HG03045 (cell line): ENCODE data around the gene FAM53B.
"Not testable (repeated sequence)": the region's sequence is repeated elsewhere in the genome, so short reads cannot be mapped to it uniquely, and the experiment has no call there.

ENCODE experiments used
- ATAC-seq: cut with Tn5 transposase; IDR thresholded peaks from one replicate; pipeline ENCODE4 v1.9.1; 2021; ENCODE audit warnings: mild to moderate bottlenecking, moderate library complexity; ENCODE audit not compliant: unreplicated experiment

The FAM53B gene

GRCh38 chr10:124744102-124745050 is at the start of gene FAM53B:
Gene FAM53B (minus strand): TSS chr10:124744378. CDS start chr10:124706713, 37,665 bp downstream.
- peak; percentile 78 for ATAC-seq

GRCh38 chr10:124792998-124793352 is 48.8 kb upstream of the FAM53B start:
- ATAC-seq = no peak

GRCh38 chr10:124791547-124792348 is 47.6 kb upstream of the FAM53B start, which contains the start of gene EEF1AKMT2:
Gene EEF1AKMT2 (minus strand): TSS chr10:124791887. CDS start chr10:124791833, 54 bp downstream.
- peak; percentile 93 for ATAC-seq

- not testable (repeated sequence) for ATAC-seq
Measured at GRCh38 chr10:124782900-124783299, 38.7 kb upstream of the FAM53B start.

- no peak for ATAC-seq
Measured at GRCh38 chr10:124768791-124769190, 24.6 kb upstream of the FAM53B start.

- ATAC-seq = no peak
Measured at GRCh38 chr10:124765256-124765655, 21.1 kb upstream of the FAM53B start.

GRCh38 chr10:124763267-124763666 is 19.1 kb upstream of the FAM53B start:
- no peak for ATAC-seq

- no peak for ATAC-seq
Measured at GRCh38 chr10:124762281-124762680, 18.1 kb upstream of the FAM53B start.

GRCh38 chr10:124756156-124756903 is 12.2 kb upstream of the FAM53B start:
- no peak for ATAC-seq

- ATAC-seq = no peak
Measured at GRCh38 chr10:124755581-124755980, 11.4 kb upstream of the FAM53B start.

GRCh38 chr10:124754227-124754626 is 10.0 kb upstream of the FAM53B start:
- no peak for ATAC-seq

- ATAC-seq = no peak
Measured at GRCh38 chr10:124748953-124749645, 4.9 kb upstream of the FAM53B start.

GRCh38 chr10:124748166-124748565 is 4.0 kb upstream of the FAM53B start:
- ATAC-seq = no peak

- ATAC-seq = no peak
Measured at GRCh38 chr10:124747745-124748144, 3.6 kb upstream of the FAM53B start.

GRCh38 chr10:124746992-124747391 is 2.8 kb upstream of the FAM53B start:
- no peak for ATAC-seq

- ATAC-seq = not testable (repeated sequence)
Measured at GRCh38 chr10:124746447-124746846, 2.3 kb upstream of the FAM53B start.

- no peak for ATAC-seq
Measured at GRCh38 chr10:124745673-124746072, 1.5 kb upstream of the FAM53B start.

GRCh38 chr10:124745252-124745651 is 1.1 kb upstream of the FAM53B start:
- no peak for ATAC-seq

GRCh38 chr10:124743191-124744101 is 732 bp downstream of the FAM53B start:
- peak; percentile 23 for ATAC-seq
